Brain pericyte (primary cell): ENCODE data around the gene ABCA9.

ENCODE experiments used
- DNase-seq: peaks from one replicate; pipeline ENCODE4 v3.0.0-alpha.2; 2012; ENCODE audit warnings: low read depth, low spot score

The ABCA9 gene

DNA sequence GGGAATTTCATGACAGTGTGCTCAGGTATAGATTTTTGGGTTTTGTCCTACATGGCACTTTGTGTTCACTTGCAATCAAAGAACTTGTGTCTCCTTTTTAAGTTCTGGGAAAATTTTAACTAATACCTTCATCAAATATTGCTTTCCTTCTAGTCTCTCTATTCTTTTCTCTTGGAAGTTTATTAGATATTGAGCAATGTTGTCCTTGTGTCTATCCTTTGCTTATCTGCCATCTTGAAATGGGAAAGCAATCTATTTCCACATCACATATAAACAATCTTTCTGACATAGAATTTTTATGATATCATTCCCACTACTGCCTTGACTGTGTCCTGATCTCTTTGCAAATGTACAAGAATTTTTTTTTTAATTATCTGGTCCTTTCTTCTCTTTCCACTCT is 4.4 kb upstream of the ABCA9 start:
- no peak for DNase-seq

DNA sequence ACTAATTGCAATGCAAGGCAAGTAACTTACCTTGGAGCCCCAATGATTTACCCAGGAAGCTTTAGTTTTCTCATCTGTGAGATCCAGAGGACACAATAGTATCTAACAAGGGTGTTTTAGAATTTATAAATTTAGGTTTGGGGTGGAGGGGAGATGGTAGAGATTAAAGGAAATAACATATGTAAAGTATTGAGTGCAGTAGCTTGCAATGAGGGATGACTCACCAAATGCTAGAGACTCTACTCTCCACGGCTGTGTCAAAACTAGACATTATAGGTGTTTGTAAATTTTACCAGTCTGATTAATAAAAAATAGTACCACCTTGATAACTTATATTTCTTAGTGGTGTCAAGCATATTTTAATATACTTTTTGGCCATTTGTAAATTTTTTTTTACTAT is 3.7 kb upstream of the ABCA9 start:
- no peak for DNase-seq

DNA sequence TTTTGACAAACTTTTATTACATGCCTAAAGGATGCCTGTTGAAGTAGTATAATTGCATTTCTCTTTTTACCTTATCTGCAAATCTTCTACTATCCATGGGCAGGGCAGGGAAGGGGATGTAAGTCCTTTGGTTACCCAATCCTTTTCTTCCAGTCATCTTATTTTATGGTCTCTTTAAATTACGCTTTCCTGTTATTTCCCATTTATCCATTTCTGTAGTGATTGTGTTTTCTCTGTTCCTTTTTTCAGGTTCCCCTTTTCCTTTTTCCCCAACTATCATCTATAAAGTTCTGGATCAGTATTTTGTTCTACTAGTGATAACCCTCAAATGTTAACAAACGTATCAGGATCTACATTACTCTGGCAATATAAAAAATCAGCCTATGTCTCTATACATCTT is 3.3 kb upstream of the ABCA9 start:
- no peak for DNase-seq

DNA sequence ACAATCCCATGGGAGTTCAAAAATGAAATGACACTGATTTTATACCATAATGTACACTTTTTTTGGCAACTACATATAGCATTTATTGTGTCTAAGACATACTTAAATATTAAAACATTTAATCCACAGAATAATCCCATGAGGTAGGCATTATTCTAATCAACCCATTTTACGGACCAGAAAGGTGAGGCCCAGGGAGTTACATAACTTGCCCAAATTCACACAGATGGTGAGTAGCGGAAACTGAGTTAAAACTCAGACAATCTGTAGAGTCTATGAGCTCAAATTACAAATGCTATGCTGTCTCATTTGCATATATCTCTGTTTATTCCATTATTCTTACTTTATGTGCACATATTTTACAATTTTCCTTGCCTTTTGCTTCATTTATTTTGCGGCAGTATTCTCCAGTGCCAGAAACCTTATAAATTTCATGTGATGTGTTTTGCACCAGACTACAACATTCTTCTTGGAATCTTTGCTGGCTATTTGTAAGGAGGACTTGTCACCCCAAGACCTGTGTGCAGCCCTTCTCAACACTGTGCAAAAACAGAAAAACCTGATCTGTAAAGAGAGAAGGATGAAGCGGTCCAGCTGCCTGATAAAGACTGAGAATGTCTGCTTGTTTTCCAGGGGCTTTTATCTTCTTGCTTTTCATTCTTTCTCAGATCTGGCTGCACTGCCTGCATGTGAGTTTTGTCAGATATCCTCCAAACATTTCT is 2.3 kb upstream of the ABCA9 start:
- DNase-seq, result no peak

DNA sequence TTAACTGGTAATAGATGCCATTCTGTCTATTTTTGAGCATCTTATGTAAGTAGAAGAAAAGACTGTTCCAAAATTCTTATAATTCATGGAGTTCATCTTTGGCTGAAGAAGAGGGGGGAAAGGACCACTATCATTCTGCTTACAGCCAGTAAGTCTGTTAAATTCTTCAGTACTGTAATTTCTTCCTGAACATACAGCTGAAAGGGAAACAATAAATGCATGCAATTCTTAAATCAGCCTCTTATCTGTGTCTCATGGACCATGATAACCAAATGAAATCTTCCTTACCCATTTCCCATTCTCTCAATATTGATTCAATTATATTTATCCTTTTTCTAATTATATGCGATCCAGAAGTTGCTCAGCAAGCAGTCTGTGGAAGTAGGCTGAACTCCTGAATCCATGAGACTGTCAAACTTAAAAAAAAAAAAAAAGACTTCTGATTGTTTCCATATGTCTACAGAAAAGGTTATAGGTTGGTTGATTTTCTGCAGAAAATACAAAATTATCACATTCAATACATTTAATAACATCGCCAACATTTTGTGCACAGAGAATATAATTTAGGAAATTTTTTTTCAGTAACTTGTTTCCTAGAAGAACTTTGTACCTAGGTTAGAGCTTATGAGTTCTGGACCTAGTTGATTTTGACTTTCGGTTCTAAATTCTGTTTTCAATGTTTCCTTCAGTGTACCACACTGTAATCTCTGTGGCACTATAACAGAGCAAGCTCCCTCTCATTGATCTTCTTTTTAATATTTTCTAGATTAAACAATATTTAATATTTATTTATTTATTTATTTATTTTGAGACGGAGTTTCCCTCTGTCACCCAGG is 1.2 kb upstream of the ABCA9 start:
- DNase-seq, result no peak

DNA sequence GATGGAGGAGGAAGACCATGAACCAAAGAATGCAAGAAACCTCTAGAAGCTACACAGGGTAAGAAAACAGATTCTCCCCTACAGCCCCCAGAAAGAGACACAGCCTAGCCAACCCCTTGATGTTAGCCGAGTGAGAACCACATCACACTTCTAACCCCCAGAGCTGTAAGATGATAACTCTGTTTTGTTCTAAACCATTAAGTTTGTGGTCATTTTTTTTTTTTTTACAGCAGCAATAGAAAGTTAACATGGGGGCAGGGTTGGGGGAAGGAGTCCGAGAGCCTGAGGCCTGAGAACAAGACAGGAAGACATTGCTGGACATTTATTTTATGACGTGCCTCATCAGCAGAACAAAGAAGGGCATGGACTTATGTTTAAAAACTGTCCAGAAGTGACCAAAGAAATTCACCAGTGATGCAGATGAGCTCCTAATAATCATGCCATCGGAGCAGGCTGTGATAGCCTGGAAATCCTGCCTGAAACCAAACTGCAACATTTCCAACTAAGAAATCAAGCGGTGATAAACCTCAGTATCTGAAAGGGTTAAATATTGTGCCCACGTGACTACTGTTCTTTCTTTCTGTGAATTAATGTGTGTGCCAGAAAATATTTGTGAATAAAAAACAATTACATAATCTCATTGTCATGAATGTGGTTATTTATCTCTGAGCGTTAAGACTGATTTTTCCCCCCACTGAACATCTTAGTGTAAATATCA is 1.1 kb downstream of the ABCA9 start:
- no peak for DNase-seq

DNA sequence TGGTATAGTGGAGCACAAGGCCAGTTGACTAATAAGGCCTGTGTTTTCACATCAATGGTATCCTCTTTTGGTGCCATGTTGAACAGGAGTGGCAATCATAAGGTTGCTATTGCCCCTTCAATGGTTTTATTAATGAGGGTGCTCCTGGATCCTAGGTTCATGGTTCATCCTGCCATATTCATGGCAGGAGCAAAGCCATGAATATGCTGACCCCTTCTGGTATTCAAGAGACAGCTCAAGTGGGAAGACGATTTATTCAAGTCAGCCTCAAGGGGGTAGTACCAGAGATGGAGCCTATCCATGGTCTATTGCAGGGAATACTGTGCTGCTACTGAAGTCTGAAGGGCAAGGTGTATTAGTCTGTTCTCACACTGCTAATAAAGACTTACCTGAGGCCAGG is 2.6 kb downstream of the ABCA9 start:
- no peak for DNase-seq

DNA sequence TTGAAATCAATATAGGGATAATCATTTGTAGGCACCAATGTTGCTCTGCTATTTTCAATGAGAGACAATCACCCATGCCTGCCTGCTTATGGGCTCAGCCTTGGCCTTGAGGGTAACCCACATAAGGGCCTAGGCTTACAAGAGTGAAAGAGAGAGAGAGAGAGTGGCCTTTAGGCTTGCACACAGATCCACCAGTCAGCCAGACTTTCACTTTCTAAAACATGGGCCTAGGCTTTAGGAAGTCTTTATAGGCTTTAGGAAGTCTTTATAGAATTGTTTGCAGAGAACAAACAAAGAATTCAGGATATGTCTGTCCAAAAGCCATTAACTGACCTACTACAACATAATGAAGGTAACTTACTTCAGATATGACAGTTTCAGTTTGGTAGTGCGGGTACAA is 3.4 kb downstream of the ABCA9 start:
- no peak for DNase-seq

DNA sequence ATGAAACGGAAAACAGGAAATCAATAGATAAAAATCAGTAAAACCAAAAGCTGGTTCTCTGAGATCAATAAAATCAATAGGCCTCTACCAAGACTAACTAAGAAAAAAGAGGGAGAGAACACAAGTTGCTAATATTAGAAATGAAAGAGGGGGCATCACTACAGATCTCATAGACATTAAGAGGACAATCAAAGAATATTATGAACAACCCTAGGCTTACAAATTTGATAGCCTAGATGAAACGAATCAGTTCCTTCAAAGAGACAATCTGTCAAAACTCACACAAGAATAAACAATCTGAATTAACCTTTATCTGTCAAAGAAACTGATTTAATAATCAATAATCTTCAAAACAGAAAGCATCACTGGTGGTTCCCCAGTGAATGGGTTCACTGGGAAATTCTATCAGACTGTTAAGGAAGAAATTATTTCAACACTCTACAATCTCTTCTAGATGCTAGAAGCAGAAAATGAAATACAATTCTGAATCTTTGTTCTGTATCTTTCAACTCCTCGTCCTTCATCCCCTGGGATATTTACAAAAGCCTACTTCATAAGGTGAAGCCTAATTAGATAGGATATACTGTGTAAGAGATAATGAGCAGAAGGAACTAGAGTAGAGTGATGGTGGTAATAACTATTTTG is 4.4 kb downstream of the ABCA9 start:
- no peak for DNase-seq

DNA sequence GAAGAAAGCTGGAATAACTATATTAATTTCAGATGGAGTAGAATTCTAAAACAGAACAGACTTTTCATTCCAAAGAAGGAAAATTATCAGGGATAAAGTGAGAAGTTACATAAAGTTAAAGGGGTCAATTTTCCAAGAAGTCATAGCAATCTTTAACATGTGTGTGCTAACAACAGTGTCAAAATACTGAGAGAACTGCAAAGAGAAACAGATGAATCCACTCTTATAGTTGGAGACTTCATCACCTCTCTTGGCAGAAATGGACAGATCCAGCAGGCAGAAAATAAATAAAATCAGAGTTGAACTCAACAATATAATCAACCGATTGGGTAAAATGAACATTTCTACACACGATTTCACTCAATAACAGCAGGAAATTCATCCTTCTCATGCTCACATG is 5.4 kb downstream of the ABCA9 start:
- DNase-seq, result no peak

DNA sequence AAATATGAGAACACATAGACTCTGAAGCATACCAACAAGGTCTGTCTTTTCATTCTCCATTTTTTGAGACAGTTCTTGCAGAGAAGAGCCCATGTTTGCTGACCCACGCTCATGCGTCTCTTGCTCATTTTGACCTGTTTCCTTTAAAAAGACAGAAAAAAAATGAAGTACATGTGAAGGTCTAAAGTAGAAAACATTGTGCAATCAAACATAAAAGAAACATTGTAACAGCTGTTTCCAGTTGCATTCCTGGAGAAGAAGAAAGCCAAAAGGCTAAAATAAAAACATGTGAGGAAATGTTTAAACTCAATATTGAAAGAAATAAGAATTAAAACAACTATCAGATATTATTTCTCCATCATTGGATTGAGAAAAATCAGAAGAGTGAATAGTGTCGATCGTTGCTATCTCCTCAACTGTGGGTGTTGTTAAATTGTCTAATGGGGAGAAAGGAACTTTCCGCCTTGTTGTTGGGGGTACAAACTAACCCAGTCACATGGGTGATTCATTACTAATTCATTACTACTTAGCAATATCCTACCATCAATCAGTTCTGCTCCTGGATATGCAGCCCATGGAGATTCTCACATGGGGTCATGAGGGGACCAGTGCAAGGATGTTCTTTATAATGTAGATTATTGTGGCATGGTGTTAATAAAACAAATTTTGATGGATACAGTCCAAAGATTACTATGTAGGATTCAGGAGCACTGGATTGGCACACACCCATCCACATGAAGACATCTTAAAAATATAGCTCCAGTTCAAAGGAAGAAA is 9.5 kb downstream of the ABCA9 start:
- no peak for DNase-seq

DNA sequence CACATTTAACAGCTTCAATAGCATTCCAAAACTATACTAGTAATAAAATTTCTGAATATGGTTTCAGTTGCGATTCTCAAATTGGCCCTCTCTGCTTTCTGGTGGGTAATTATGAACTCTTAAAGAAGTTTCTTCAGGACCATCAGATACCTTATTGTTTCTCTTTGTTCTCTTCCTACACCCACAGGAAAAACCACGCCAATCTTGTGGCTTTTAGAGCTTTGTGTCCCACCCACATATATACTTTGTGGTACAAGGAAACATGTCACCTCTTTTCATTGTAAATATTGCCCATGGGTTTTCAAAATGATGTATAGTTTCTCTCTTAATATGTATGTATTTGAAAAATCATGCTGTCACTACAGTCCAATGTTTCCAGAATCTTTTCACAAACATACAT is 12.1 kb downstream of the ABCA9 start:
- DNase-seq, result no peak

DNA sequence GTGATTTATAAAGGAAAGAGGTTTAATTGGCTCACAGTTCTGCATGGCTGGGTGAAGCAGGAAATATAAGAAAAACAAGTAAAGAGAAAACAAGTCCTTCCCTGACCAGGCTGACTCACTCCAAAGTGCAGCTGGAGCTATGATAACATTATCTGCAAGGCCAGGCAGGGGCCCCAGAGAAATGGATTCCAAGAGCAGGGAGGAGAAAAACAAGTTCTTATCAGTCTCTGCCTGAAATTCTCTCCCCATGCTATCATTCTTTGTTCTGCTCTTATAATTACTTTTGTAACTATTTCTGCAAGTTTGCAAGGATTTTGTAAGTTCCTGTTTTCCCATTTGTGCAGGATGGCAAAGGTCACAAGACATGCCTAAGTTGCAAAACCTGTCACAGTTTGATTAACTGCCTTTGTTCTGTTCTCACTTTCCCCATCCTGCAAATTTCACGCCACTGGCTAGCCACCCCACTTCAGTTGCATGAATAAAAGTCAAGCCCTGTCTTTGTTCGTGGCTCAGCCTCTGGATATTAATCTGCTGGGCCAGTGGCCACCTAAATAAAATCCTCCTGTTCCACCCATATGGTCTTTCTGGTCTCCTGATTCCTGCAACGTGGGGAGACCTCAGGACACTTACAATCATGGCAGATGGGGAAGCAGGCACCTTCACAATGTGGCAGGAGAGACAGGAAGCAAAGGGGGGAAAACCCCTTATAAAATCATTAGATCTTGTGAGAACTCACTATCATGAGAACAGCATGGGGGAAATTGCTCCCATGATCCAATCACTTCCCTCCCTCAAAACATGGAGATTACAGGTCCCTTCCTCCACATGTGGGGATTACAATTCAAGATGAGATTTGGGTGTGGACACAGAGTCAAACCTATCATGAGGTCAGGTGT is 13.1 kb downstream of the ABCA9 start:
- no peak for DNase-seq

DNA sequence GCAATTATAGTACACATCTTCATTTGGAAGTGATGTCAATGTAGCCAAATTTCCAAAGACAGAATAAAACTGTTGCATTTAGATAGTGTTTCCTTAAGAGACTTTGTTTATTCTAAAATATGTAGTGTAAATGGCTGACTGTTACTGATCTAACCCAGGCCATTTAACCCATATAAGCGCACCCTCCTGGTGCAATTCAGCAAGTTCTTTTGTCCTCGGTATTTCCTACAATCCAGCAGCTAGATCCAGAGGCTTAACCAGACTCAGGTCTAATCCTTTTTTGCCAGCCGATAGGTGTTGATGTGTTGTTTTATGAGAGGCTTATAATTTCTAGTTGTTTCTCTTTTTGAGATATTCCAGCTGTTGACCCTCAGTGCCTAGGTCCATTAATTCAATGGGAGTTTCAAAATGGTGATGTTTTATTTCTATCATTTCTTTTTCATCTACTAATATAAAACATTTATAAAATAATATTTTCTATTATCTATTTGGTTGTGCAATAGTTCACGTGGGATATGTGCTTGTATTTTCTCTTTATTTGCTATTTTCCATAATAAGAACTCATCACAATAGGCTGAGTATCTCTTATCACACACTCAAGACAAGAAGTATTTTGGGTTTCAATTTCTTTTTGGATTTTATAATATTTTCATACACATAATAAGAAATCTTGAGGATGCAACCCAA is 14.5 kb downstream of the ABCA9 start:
- DNase-seq, result no peak

DNA sequence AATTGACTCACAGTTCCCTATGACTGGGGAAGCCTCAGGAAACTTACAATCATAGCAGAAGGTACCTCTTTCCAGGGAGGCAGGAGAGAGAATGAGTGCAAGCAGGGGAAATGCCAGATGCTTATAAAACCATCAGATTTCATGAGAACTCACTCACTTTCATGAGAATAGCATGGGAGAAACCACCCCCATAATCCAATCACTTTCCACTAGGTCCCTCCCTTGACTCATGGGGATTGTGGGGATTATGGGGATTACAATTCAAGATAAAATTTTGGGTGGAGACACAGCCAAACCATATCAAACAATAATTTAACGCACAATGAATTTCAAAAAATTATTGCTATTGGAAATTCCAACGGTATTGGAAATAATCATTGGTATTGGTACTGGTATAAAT is 15.1 kb downstream of the ABCA9 start:
- no peak for DNase-seq

DNA sequence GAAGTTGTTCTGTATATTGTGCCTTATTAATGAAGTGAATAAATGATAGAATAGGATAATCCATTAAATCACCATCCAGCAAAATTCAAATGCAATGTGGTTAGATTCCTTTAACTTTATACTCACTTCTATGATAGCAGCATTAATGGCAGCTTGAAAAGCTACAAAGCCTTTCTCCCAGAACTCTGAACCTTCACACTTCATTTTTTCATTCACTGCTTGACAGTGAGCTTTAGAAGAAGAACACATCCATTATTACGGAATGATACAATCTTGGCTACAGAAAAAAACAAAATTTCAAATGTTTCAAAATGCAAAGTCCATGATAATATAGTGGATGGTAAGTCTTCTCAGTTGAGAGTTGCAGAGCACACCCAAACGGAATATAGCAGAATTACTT is 16.4 kb downstream of the ABCA9 start:
- DNase-seq, result no peak

DNA sequence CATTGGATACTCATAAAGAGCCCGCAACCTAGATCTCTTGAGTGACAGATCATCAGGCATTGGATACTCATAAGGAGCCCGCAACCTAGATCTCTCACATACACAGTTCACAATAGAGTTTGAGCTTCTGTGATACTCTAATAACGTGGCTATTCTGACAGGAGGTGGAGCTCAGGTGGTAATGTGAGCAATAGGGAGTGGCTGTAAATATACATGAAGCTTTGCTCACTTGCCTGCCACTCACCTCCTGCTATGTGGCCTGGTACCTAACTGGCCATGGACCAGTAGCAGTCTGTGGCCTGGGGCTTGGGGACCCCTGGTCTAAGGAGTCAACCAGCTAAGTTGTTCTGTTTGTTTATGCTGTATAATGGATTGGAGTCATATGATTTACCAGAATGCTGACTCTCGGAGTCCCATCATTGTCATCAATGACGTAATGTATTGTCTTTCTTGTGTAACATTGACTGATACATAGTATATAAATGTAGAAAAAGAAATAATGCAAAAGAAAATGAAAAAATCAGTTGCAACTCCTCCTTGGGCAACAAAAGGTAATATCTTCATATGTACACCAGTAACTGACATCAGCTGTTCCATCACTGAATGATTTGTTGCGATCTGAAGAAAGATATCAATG is 17.5 kb downstream of the ABCA9 start:
- DNase-seq, result no peak

DNA sequence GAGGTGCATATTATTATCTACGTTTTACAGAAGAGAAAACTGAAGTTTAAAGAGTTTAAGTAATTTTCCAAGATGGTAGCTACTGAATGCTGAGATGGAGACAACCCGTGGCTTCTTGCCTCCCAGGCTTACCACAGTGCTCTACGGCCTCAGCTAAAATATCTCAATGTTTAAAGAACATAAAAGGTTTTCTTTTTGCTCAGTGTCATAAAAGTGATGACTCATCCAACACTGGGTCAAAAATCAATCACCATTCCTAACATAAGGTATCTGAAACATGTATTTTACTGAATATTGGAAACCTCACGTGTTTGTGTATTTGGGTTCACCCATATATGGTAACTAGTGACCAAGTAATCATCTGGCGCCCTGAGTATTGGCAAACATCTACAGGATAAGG is 18.4 kb downstream of the ABCA9 start:
- no peak for DNase-seq

DNA sequence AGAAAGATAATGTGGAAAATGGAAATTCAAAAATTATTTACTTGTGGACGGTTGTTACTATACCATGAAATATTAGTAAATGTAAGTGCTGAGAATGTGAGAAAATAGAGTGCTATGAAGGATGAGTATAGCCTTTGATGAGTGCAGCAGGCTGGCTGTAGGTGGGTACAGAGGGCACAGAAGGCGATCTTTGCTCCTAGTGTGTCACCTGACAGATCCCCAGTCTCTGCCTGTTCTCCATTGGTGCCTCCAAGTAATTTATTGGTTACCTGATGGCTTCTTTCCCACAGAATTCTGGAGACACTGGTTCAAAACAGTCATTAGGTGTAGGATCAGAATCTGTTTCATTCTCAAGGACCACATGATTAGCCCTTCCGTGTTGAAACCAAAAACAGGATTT is 28.9 kb downstream of the ABCA9 start:
- DNase-seq, result no peak
